Ammon's horn (tissue), 1 donor: ENCODE data around the gene HOXB5.

ENCODE experiments used
- DNase-seq: peaks from one replicate; pipeline ENCODE4 v3.0.0-alpha.2; 2016; ENCODE audit warnings: low spot score

HOXB5 gene

GRCh38 chr17:48571826-48572417, 21.7 kb downstream of the HOXB5 start:
- no peak for DNase-seq

- DNase-seq = no peak
Measured at GRCh38 chr17:48571024-48571818, 22.4 kb downstream of the HOXB5 start.

- no peak for DNase-seq
Measured at GRCh38 chr17:48570325-48571023, 23.1 kb downstream of the HOXB5 start.

DNA sequence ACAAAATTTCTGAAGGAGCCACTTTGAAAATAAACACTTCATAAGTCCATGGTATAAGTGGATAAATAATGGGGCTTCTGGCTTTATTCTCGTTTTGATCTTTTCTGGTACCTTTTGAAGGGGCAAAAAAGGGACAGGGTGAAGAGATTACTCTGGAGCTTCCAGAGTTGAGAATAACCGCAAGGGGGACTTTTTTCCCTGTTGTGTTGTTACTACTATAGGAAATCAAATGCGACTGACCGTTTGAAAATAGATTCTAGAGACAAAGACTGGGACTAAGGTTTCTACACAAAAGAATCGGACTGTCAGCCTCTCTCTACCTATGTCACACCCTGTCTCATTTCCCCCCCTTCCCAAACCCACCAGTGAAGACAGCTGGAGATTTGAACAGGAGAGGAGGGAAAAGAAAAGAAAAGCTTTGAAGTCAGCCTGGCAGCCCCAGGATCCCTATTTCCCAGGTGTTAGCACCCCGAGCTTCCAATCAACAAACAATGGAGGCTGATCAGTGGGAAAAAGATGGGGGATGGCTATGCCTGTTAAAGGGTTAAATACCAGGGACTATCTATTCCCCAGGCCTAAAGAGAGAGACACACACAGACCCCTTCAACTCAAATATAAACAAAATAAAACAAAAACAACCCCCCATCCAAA, 23.8 kb downstream of the HOXB5 start:
- DNase-seq = no peak

- no peak for DNase-seq
Measured at GRCh38 chr17:48569240-48569582, 24.4 kb downstream of the HOXB5 start.

DNA sequence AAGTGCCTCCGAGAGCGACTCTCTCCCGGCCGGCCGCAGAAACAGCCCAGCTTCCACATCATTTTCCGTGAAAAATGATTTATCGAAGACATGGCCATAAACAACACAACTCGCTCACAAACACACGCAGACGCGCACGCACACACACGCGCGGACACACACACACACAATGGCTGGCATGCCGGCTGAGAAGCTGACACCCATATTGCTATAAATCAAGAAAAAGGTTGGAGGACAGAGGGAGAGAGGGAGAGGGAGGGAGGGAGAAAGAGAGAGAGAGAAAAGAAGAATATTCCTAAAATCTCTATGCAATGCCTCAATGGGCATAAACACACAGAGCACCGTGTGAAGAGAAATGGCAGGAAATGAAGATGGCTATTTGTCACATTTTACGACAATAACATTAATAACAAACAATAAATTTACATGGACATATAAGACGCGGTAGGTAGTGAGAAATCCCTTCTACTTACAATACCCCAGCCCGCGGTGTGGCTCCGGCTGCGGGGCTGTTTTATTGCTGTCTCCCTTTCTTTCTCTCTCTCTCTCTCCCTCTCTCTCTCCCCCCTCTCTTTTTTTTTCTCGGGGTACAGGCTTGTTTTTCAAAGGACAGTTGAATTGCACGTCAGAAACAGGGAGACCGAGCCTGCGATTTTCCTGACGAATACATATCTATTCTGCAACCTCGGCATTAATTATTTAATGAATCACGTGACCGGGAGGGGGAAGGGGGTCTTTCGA, 24.9 kb downstream of the HOXB5 start:
- DNase-seq = no peak

- DNase-seq = no peak
Measured at GRCh38 chr17:48567646-48568354, 25.8 kb downstream of the HOXB5 start.

DNA sequence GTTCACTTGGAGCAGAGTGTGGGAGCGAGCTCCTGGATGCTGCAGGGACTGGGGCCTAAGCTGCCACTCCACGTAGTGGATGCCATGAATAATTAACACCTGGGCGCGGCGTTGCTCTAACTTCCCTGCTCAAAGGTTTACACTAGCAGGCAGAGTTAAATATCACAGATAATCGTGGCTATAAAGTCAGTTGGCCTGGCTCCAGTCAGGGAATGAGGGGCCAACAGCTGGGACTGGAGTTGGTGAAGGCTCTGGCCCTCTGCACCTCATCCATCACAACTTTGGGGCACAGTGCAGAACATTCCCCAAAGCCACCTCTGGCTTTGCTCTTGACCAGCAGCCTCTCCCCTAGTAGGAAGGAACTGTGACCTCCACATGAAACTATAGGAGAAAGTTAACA, 26.4 kb downstream of the HOXB5 start:
- DNase-seq = no peak

DNA sequence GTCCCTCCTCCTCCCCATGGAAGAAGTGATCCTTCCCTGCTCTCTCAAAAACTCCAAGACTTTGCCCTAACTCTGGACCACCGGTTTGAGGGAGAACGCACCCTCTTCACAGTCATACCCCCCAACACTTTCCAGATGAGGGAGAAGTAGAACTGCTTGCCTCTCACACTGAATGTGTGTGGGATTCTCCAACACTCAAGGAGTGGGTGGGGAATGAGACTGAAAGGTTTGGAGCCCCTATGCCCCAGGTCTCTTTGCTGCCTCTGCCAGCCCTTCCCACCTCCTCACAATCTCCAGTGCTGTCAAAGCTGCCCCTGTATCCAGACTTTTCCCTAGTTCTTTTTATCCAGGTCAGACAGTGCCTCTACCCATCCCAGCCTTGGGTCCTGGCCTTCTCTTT, 26.9 kb downstream of the HOXB5 start:
- no peak for DNase-seq

GRCh38 chr17:48565925-48566710, 27.5 kb downstream of the HOXB5 start:
- DNase-seq = no peak

- no peak for DNase-seq
Measured at GRCh38 chr17:48565022-48565554, 28.5 kb downstream of the HOXB5 start.

GRCh38 chr17:48564188-48565021, 29.2 kb downstream of the HOXB5 start:
- no peak for DNase-seq

DNA sequence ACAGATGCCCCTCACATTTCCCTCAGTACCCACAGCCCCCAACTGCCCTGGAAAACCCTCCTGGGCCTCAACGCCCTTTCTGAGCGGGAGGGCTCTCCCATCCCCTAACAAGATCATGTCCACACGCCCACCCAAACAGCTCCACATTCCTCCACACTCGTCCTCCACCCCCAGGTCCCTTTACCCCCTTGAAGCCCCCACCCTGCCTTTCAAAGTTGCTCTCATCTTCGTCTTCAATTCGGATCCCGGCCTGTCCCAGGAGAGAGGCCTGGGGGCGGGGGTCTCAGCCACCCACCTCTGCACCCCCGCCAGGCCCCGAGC, 29.8 kb downstream of the HOXB5 start:
- no peak for DNase-seq

DNA sequence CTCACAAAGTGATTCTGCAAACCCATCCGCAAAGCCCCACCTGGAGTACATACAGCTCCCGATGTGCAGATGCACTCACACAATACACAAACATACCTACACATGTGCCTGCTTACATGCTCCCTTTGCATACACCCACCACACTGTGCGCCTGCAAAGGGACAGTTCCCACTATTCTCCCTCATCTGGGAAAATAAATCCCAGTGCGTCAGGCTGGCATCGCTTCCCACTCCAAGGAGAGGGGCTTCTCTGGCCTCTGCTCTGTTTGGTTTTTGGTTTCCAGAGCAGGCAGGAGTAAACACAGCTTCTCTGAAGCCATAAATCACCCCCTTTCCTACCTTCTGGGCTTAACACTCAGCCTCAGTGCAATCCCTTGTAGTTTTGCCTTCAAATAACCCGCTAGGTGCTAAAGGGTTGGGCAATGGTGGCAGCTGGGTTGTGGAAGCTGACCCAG, 30.2 kb downstream of the HOXB5 start:
- no peak for DNase-seq

GRCh38 chr17:48562934-48563333, 30.6 kb downstream of the HOXB5 start:
- no peak for DNase-seq

DNA sequence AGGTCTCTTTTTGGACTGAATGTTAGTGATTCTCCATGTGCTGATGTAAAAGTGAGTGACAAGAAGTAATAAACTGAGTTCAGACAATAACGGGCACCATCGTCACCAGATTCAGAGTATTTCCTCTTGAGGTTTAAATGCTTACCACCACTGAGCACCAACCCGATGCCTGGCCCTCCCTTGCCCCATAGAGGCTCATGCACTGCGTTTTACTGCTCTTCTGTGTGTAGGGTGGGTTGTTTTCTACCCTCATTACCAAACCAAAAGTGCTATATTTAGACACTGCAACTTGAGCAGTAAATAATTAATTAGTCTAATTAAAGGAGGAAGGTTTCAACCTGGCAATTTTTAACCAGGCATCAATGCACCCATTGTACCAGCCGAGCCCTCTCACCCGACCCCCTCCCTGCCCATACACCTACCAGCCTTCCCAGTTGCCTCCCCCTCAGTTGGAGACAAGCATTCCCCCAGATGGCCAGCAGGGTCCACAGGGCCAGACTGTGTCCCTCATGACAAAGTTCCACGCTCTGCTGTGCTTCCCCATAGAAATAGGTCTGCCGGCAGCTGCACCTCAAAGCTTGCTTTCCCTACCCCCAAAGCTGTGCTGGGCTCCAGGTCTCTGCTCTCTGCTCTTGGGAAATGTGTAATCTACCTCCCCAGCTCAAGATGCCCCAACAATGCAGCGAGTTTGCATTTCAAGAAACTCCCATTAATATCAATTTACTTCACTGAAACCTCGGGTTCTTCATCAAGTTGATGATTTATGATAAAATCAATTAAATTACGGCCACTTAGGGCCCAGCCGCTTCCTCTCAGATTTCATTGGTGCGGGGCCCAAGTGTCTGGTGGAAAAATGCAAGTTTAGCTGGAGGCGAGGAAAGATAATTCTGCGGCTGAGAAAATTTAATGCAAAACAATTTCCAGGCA, 31.4 kb downstream of the HOXB5 start:
- no peak for DNase-seq

- DNase-seq = no peak
Measured at GRCh38 chr17:48559840-48560817, 33.5 kb downstream of the HOXB5 start.
